ENCODE results near the gene ZC3HAV1L. TPM values are rescaled to one million over a fixed set of nuclear protein-coding genes. Genes with fewer than 3 reads are reported as not detected.
"Not testable (repeated sequence)": the region's sequence is repeated elsewhere in the genome, so short reads cannot be mapped to it uniquely, and the experiment has no call there.

Gene ZC3HAV1L
- polyA plus RNA-seq, 3 donors = 17.3 to 32.9 (median 29.2) TPM

DNA sequence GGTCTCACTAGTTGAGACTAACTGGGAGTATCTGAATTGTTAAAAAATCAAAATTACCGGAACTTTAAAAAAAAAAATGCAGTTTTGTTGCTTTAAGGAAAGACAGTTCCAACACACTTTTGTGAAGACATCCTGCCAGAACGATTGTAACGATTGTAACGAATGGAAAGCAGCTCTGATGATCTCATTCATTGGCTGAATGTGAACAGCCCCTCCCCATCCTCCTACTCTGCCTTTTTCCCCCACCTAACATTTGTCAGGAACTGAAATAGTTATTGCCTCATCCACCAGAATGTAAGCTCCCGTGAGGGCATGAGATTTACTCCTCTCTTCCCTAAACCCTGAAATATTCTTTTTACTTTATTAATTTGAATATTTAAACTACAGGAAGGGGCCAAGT, 23.1 kb upstream of the ZC3HAV1L start:
- no peak for DNase-seq

DNA sequence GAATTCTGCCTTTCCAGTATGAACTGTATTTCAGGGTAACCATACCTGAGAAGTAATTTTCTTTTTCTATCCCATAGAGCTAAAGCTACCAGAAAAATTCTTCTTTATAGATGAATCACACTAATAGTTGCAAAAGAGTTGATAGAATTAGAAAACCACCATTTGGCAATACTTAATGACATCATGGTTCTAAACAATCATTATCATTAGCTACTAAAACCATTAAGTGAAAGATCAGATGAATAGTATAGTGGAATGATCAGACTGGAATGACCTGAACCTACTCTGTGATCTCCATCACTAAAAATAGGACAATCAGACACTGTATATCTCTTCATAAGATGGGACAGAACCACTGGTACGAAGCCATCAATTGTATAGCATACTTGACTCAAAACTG, 19.8 kb upstream of the ZC3HAV1L start:
- DNase-seq = no peak

DNA sequence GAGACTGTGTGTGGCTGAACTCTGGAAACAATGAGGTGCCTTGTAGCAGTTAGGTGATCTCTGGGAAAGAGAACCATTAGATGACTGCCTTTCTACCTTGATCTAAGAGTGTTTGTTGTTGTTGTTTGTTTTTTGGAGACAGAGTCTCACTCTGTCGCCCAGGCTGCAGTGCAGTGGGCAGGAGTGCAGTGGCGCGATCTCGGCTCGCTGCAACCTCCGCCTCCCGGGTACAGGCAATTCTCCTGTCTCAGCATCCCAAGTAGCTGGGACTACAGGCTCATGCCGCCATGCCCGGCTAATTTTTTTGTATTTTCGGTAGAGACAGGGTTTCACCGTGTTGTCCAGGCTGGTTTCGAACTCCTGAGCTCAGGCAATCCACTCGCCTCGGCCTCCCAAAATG, 18.8 kb upstream of the ZC3HAV1L start:
- DNase-seq = not testable (repeated sequence)

DNA sequence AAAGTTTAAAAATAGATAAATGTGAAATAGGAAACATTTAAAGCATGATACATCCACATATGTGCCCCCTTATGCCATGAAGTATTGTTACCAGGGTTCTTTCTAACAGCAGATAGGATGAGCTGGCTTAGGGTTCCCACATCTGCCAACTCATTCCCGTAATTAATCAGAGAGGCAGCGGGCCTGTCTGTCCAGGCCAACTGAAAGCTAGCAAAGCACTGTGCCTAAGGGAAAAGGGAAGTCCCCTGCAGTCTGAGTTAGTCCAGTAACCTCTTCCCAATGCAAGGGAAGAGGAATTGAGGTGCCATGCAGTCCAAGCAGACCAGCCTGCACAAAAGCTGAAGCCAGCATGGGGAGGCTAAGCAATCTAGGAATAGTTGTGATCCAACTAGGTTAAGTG, 18.3 kb upstream of the ZC3HAV1L start:
- no peak for DNase-seq

- DNase-seq = no peak
Measured at GRCh38 chr7:139051655-139052054, 15.8 kb upstream of the ZC3HAV1L start.

- no peak for DNase-seq
Measured at GRCh38 chr7:139049936-139050335, 14.1 kb upstream of the ZC3HAV1L start.

- no peak for DNase-seq
Measured at GRCh38 chr7:139049111-139049510, 13.3 kb upstream of the ZC3HAV1L start.

- DNase-seq = no peak
Measured at GRCh38 chr7:139047970-139048369, 12.1 kb upstream of the ZC3HAV1L start.

- no peak for DNase-seq
Measured at GRCh38 chr7:139046143-139046542, 10.3 kb upstream of the ZC3HAV1L start.

DNA sequence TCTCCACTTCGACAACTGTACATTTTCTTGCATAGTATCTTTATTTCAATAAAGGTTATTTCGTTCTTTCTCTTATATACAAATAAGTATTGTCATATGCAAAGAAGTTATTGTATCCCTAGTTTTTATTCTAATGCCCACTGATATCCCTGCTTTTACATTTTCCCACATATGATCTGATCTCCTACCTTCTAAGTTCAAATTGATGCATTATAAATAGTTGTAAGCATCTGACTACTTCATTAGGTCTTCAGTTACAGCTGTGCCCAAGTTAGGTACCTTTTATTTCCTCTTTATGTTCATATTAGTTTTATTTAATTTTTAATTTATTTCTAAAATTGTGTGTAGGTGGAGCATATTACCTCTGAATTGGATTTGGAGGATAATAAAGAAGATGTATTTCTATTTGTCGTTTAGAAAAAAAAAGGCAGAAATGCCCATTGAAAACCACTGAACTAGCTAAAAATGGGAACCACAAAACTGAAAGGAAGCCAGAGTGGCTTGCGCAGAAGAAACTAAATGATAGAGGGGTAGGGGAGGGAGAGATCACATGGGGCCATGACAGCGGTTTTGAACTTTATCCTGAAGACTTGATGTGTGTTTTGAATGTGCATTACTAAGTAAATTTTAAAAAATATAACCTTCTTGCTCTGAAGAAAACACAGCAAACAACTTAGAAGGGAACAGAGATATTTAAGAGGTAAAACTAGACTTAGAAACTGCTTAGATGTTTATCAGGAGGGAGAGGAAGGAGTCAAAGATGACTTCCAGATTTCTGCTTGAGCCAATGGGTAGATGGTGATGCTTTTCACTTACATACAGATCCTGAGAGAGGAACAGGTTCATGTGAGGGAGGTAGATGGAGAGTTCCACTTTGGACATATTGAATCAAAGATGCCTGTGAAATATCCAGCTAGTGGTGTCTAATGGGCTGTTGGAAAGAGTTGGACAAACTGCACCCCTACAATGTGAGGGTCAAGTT, 9.3 kb upstream of the ZC3HAV1L start:
- DNase-seq = no peak

DNA sequence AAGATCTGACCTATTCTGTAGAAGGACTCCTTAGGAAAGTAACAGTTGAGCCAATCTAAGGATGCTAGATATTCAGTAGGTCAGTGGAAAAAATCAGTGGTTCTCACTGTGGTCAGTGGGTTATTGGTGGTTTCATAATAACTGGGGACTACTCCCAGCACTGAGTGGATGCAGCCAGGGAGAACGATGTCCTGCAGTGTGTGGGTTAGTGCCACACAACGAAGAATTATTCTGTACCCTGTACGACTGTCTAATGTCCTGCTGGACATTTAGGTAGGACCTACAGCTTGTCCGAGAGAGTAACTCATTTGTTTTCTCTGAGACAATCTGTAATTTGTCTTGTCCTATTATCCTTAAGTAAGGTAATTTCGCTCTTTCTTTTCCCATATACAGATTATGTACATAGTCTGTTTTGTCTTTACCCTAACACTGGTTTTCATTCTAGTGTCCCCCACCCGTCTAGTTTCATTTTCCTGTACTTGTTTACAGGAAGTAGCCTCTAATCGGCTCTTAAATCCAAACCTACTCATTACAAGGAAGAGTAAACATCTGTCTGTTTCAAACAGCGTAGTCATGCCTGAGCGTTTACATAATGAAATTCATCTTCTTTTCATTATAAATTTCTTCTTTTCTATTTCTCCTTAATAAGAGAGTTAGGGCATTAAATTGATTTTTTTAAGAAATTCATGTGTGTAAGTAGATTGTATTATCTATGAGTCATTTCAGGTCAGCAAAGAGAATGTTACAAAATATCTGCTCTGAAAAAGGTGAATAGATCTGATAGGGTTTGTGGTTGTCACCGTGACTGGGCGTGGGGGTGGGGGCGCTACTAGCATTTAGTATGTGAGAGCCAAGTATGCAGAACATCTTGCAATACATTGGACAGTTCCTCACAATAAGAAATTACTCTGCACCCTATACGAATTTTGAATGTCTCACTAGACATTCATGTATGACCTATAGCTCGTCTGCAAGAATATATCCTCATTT, 8.3 kb upstream of the ZC3HAV1L start:
- DNase-seq = no peak

- DNase-seq = no peak
Measured at GRCh38 chr7:139041378-139042085, 5.7 kb upstream of the ZC3HAV1L start.

DNA sequence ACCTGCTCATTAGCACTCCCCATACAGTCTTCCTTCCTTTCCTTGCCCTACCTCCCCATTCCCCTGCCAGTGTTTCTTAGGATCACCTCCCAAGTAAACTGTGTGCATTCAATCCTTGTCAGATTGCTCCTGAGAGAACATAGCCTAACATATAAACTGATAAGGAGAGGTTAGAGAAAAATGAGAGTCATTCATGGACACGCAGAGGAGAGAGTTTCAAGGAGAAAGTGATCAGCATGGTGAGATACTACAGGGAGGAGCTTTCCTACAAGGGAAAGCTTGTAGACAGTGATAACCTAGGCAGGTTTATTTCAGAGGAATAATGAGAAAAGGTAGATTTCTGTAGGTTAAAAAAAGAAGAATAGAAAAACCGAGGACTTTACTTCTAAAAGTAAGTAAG, 2.8 kb upstream of the ZC3HAV1L start:
- DNase-seq = no peak

GRCh38 chr7:139036901-139037300, 1.1 kb upstream of the ZC3HAV1L start:
- DNase-seq = no peak

GRCh38 chr7:139034855-139035585, 822 bp downstream of the ZC3HAV1L start:
- peak; percentile 37 for DNase-seq

- DNase-seq = no peak
Measured at GRCh38 chr7:139034336-139034735, 1.5 kb downstream of the ZC3HAV1L start.

DNA sequence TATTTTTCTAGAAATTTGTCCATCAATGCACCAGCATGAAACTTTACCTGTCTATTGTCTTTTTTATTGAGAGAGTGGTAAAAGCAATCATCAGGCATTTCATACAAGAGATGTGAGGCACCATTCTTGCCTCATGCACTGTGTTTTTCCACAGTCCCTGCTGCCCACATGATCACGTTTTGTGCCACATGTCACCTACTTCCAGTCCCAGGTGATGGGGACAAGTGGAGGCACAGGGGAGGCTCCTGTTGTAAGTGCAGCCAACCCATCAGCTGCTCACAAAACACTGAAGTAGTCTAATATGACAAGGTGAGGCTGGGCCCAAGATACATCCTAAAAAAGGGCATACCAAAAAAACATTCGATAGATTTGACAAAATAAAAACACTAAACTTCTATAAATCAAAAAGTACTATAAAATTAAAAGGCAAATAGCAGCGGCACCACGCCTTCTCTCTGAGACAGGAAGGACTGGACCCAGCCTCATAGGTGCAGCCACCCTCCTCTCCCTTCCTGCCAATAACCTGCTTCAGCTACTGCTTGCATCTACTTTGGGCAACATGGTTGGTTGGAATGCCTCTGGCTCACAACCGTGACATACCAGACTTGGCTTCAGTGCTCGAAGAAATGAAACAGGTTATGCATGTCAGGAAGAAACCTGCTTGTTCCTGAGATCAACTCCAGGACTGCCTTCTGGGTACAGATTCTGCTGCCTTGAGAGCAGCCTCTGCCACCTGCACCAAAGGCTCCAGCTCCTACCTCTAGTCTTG, 2.3 kb downstream of the ZC3HAV1L start:
- DNase-seq = peak; percentile 50

DNA sequence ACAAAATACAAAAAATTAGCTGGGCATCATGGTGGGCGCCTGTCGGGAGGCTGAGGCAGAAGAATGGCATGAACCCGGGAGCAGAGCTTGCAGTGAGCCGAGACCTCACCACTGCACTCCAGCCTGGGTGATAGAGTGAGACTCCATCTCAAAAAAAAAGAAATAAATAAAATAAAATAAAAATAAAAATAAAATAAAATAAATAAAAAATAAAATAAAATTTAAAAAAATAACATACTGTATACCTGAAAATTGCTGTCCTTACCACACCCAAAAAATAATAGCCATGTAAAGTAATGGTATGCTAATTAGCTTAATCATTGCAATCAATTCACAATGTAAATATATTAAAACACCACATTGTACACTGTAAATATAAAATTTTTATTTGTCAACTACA, 3.4 kb downstream of the ZC3HAV1L start:
- DNase-seq = no peak

DNA sequence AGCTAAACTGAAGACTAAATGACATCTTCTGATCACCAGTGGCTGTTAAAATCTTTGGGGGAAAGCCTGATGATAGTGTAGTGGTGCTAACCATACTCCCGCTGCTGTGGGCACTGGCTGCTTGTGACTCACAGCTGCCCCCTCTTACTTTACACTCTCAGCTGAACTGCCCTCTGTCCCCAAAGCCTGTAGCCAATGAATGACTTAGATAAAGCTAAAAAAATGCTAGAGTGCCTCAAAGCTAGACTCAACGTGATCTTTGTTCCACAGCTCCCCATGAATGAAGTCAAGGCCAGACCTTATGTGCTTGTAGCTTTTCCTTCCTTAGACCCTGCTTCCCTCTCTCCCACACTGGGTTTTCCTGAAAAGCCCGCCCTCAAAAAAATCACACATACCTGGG, 6.5 kb downstream of the ZC3HAV1L start:
- no peak for DNase-seq

GRCh38 chr7:139026551-139026950, 9.3 kb downstream of the ZC3HAV1L start:
- no peak for DNase-seq
